T1000 (cell line): ENCODE data around the gene NPY1R.
A peak's percentile ranks its signal among the peaks of the same experiment; 100 is the strongest.

Experiments
- DNase-seq: peaks from one replicate; lab custom pipeline; 2025; ENCODE audit warnings: mixed read lengths; lab: John Stamatoyannopoulos, UW

Gene NPY1R

GRCh38 chr4:163332526-163333406, at the start of gene NPY1R:
Gene NPY1R (minus strand): TSS chr4:163332596. CDS start chr4:163326554, 6,042 bp downstream.
- DNase-seq, result peak; percentile 58

DNA sequence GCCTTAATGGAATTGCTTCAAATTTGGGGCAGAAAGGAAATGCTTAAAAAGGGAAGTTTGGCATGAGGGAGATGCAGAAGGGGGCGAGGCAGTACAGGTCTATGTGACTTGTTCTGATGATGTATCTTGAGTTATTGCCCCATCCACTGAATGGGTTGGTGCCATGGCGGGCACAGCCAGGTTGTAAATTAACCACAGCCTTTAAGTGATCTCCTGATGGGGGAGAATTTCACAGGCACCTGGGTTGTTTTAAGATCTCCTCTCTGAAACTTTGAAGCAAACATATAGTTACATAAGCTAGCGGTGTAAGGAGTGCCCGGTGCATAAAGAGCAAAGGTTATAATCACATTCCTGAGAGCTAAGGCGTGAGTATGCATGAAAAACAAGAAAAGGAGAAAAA, 48.3 kb upstream of the NPY1R start:
- DNase-seq, result no peak

DNA sequence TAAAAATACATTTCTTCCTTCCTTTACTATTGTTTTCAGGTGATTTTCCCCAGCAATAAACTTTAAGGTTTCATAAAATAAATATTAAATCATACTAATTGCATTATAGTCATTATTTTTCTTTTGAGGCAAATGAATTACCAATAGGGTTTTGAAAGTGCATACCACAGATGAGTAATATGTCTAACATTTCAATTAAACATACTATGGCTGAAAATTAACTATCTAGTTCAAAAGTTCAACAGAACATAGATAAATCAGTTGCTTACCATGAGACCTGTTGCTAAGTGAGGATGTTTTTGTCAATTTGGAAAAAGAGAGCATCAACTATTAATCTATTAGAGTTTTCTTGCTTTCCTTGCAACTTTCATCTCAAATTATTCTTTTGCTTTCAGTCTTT, 46.3 kb upstream of the NPY1R start:
- no peak for DNase-seq

- DNase-seq, result no peak
Observed at GRCh38 chr4:163372029-163372428, 39.6 kb upstream of the NPY1R start.

DNA sequence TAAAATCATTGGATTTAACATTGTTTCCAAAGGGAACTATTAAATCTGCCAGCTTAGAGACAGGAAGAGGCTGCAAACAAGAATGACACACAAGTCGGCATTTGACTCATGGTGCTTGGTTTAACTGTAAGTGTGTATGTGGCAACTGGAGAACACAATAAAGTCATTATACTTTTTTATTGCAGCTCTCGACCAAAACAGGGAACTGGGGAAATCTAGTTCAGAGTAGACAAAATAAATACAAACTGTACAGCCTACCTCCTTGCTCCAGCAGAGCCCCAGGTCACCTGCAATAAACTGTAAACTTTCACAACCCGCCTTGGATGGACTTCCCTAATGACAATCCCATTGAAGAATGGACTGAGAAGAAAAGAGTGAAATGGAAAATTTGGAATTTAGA, 35.3 kb upstream of the NPY1R start:
- DNase-seq, result no peak

GRCh38 chr4:163356104-163356503, 23.7 kb upstream of the NPY1R start:
- no peak for DNase-seq

- DNase-seq, result no peak
Observed at GRCh38 chr4:163353054-163353453, 20.7 kb upstream of the NPY1R start.

- no peak for DNase-seq
Observed at GRCh38 chr4:163350672-163351071, 18.3 kb upstream of the NPY1R start.

DNA sequence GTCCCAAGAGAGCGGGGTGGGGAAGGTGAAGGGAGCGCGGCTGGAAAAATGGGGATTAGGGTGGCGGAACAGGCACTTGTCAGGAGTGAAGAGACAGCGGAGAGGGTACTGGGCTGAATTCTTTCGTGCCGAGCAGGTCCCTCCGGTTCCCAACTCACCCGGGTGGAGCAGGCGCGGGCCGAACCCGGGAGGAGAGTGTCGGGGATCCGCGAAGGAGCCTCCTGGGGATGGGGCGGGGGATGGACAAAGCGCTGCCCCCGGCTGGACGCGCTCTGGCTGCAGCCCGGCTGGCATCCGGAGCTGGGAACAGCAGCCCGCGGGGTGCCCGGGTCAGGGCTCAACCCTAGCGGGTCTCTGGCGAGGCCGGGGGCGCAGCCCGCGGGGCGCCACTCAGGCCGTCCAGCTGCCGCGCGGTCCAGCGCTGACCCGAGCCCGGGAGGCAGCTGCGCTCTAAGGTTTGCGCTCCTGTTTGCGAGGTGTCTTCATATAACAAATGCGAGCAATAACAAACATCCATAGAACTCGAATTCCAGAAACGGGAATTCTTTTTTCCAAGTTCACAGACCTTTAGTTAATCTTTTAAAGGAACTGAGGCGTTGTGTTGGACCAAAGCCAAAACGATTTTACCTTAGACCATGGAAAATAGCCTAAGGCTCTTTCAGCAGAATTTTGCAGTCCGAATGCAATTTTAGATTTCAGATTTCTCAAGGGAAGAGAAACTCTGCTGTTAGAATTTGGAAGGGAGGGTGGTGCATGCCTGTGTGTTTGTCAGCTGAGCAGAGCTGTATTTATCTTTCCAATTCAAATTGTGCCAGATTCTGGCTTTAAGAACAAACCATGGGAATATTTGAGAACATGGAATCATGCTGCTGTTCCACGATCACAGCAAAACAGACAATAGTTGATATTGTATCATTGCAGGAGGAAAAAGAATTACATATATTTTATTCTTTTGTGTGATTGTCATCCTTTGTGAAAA, 12.0 kb upstream of the NPY1R start:
- no peak for DNase-seq

- DNase-seq, result no peak
Observed at GRCh38 chr4:163343604-163344146, 11.3 kb upstream of the NPY1R start, which contains the start of gene NPY5R. Gene NPY5R (plus strand): TSS chr4:163343892. CDS start chr4:163350274, 6,382 bp downstream.

DNA sequence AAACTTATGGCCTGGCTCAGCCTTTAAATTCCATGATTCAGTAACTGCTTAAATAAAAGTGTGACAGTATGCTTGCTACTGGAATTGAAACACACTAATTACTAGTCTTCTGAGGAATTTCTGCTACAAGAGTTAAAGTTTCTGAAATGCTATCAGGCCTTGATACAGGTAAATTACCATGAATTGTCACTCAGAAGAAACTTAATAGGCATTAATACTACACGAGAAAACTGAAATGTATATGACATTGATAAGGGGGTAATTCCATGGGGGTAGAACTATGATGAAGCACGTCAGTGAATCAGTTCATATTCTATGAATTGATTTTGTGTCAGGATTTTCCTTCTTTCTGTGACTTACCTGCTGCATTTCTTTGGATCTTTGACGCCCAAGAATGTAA, 3.0 kb upstream of the NPY1R start:
- DNase-seq, result no peak

- no peak for DNase-seq
Observed at GRCh38 chr4:163331629-163332376, 593 bp downstream of the NPY1R start.

DNA sequence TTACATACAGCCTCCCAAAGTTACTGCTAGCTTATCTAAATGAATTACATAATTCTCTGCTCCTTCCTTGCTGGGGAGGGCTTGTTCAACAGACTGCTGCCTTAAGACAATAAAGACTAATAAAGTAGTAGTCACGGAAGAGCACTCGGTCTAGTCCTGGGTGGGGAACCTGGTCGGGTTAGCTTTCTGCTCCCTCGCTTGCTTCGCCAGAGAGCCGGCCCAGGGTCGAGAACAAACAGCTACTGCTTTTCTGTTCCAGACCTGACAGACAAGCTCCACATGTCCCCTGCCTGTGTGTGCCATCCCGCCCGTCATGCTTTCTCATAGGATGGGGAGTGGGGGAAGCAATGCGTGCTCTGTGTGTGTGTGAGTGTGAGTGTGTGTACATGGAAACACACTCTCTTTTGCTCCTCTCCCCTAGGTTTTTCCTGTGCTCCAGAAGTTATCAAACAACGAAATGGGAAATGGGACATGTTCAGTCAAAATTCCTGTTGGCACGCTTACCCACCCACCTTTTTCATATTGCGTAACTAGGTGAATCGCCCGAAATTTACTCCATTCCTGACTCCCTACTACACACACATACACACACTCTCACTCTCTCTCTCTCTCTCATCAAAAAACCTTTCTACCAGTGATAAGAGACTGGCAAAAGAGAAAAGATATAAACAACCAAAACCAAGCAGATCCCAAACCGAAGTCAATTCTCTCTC, 1.3 kb downstream of the NPY1R start:
- DNase-seq, result no peak

DNA sequence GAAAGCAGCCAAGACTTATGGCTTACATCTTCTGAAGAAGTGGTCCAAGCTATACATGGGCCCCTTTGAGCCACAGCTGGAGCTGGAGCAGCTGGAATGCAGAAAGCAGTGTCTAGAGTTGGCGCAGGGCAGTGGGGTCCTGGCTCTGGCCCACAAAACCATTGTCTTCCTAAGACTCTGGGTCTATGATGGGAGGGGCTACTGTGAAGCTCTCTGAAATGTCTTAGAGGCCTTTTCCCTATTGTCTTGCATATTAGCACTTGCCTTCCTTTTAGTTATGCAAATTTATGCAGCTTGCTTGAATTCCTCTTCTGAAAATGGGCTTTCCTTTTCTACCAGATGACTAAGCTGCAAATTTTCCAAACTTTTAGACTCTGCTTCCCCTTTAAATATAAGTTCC, 15.3 kb downstream of the NPY1R start:
- DNase-seq, result no peak

- DNase-seq, result no peak
Observed at GRCh38 chr4:163309466-163309865, 22.9 kb downstream of the NPY1R start.

DNA sequence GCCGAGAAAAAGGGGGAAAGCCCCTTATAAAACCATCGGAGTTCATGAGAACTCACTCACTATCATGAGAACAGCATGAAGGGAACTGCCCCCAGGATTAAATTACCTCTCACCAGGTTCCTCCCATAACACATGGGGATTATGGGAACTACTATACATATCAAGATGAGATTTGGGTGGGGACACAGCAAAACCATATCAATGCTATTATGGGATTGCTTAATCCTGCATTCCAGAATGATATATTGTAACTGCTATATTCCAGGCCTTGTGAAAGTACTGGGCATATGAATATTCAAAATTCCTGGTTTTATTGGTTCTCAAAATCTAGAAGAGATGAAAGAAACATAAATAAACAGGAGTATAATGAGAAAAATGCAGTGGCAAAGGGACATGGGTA, 29.3 kb downstream of the NPY1R start:
- DNase-seq, result no peak

GRCh38 chr4:163300445-163300844, 32.0 kb downstream of the NPY1R start:
- DNase-seq, result no peak

DNA sequence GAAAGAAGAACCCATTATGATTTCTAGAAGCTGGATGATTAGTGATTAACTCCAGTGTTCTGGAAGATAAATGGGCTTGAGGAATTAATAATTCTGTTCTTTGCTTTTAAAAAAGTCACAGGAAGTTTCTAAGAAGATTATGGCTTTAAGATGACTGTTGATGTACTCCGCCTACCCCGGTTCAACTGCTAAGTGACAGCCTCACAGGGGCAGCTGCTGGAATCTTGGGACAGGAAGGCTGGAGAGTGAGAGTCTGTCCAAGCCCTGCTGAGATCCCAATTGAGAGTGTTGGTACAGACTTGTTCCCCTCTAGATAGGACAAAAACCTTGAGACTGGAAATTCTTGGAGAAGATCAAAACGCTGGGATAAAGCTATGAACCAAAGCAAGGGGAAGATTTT, 37.3 kb downstream of the NPY1R start:
- DNase-seq, result no peak

DNA sequence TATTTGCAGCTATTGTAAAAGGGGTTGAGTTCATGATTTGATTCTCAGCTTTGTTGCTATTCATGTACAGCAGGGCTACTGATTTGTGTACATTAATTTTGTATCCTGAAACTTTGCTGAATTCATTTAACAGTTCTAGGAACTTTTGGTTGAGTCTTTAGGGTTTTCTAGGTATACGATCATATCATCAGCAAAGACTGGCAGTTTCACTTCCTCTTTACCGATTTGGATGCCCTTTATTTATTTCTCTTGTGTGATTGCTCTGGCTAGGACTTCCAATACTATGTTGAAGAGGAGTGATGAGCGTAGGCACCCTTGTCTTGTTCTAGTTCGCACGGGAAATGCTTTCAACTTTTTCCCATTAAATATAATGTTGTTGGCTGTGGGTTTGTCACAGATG, 48.1 kb downstream of the NPY1R start:
- no peak for DNase-seq

DNA sequence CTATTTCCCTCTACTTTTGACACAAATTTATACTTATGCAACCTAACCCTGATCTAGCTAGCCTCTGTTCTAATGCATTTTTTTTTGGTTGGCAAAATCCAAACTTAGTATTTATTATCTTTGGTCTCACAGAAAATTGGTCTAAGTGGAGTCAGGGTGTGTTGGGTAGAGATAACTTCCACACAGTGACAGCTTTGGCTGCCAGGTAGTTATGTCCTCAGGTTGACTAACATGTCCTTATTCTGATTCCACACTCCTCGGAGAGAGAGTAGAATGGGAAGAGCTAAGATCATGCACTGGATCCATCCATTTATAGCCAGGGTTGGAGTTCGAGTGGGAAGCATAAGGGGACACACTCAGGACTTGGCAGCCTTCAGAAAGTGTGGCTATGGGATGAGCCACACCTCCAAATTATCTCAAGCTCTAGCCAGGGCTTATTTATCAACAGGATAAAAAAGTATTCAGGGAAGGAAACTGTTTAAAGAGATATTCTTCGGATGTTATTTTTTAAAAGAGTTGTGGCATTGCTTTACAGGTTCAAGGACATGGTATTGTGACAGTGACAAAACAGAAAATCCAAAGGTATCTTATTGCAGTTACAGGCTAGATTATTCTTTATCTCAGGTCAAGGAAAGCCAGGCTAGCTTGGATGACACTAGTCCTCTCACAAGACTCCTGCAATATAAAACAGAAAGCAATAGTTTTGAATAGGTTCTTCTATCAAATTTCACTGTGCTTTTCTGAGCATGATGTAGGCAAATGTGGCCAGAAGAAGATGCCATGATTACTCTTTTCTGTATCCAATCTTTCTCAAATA, 51.5 kb downstream of the NPY1R start:
- DNase-seq, result no peak
